Right atrium auricular region (tissue), 2 donors: Measurements from ENCODE around the gene FAM171A1. TPM values are rescaled to one million over a fixed set of nuclear protein-coding genes. Genes with fewer than 3 reads are reported as not detected.
"Not testable (repeated sequence)": the region's sequence is repeated elsewhere in the genome, so short reads cannot be mapped to it uniquely, and the experiment has no call there.

Experiments
- DNase-seq: peaks from one replicate; pipeline ENCODE4 v3.0.0-alpha.2; 2019; ENCODE audit warnings: low spot score
- H3K27ac ChIP-seq, 2 donors: fragments of 200-600 bp; sonication (generic); 1 replicate in 1 of 2; 2 replicates in 1 of 2; pipeline ENCODE4 v1.5.1; 2016 to 2019
- H3K27me3 ChIP-seq, 2 donors: fragments of 200-600 bp; sonication (generic); one replicate each; pipeline versions ENCODE4 v1.5.1 to v1.6.0; 2017 to 2019
- H3K36me3 ChIP-seq: fragments of 200-600 bp; sonication (generic); one replicate; pipeline ENCODE4 v1.5.1; 2016
- H3K4me1 ChIP-seq, 2 donors: fragments of 200-600 bp; sonication (generic); one replicate each; pipeline versions ENCODE4 v1.5.1 to v1.6.0; 2017 to 2019
- H3K4me3 ChIP-seq, 2 donors: fragments of 200-600 bp; sonication (generic); 1 replicate in 1 of 2; 2 replicates in 1 of 2; pipeline ENCODE4 v1.5.1; 2017 to 2019; ENCODE audit warnings: mild to moderate bottlenecking in 1 of 2, moderate library complexity in 1 of 2
- H3K9me3 ChIP-seq, 2 donors: fragments of 200-600 bp; sonication (generic); one replicate each; pipeline ENCODE4 v1.5.1; 2019
- CTCF ChIP-seq, 2 donors: fragments of 200-600 bp; sonication (generic); IDR thresholded peaks; one replicate each; pipeline ENCODE4 v1.5.1; 2019; ENCODE audit warnings: antibody characterized with exemption in 2 of 2
- total RNA-seq, 2 donors: library from RNA; depleted of rRNA; stranded (reverse); fragments of >200 nt; gene quantifications; one replicate each; pipeline ENCODE4 v1.1.0, GENCODE V29; 2016

The FAM171A1 gene
- total RNA-seq, 2 donors from 2014 or later, result 7.8 to 13.7 TPM

DNA sequence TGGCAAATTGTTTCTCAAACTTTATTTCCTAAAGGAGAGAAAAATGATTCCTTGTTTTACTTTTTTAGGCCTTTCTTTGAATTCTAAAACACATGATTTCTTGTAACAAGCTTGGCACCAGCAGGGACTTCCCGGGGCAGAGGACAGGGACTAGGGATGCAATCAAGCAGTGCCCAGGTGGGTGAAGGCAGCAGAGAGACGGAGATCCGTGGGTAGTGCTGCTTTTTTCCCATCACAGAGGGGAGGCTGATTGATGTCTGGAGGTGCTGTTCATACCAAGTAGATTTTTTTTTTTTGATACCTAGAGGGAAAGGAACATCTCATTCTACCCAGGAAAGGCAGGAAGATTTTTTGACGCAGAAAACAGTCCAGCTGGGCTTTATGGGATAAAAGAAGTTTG lies 91.9 kb downstream of the FAM171A1 start:
- Histone ChIP-seq H3K9me3 (no peaks in the 10 kb centered on the region), H3K27me3 (no peaks in the 10 kb centered on the region), H3K36me3 (no peaks in the 10 kb centered on the region), H3K4me1 (no peaks in the 10 kb centered on the region), H3K27ac (no peak overlapping the region), H3K4me3 (no peak overlapping the region)
- no peak for DNase-seq
- TF ChIP-seq CTCF (IDR thresholded peaks at IDR 0.05), result no peak

DNA sequence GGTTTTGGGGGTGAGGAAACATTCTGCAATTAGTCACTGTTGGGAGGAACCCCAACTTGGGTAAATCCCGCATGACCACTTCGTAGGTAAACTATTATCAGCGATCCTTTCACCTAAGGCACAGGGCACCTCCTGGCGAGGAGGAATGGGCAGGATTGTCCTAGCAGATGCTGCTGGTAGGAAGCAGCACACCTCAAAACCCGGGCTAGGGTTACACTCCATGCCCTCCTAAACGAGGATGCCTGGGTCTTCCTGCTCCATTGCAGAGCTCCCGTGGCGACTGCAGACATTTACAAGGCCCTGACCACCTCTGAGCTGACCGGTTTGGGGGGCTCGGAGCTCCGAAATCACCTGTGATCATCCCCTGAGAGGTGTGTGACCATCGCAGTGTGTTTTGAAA lies 92.3 kb downstream of the FAM171A1 start:
- Histone ChIP-seq H3K4me1 (no peaks in the 10 kb centered on the region), H3K27me3 (no peaks in the 10 kb centered on the region), H3K4me3 (no peak overlapping the region), H3K27ac (no peak overlapping the region), H3K9me3 (no peaks in the 10 kb centered on the region), H3K36me3 (no peaks in the 10 kb centered on the region)
- TF ChIP-seq CTCF (IDR thresholded peaks at IDR 0.05), result no peak
- DNase-seq, result no peak

- not testable (repeated sequence) for H3K9me3 ChIP-seq, H3K4me1 ChIP-seq, H3K27ac ChIP-seq, DNase-seq, H3K36me3 ChIP-seq, H3K27me3 ChIP-seq, H3K4me3 ChIP-seq
Observed at GRCh38 chr10:15276039-15276438, 95.0 kb downstream of the FAM171A1 start.

GRCh38 chr10:15269838-15270237 lies 101.3 kb downstream of the FAM171A1 start:
- not testable (repeated sequence) for H3K27me3 ChIP-seq, H3K4me1 ChIP-seq, H3K9me3 ChIP-seq

DNA sequence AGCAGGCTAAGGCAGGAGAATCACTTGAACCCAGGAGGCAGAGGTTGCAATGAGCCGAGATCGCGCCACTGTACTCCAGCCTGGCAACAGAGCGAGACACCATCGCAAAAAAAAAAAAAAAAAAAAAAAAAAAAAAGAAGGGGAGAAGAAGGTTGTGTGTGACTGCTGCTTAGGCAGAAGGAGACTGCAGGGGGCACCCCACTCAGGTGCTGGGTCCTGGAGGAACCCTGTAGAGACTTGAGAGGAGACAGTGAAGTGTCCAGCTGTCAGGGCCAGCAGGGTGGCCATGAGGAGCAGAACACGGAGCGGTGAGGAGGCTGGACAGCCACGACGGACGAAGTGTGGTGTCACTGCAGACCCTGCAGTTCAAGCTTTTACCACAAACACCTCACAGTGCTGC lies 103.6 kb downstream of the FAM171A1 start:
- H3K36me3 ChIP-seq, result no peaks in the 10 kb centered on the region
- H3K27me3 ChIP-seq, result no peaks in the 10 kb centered on the region
- H3K4me1 ChIP-seq, result no peaks in the 10 kb centered on the region
- no peak for DNase-seq
- no peak overlapping the region for H3K4me3 ChIP-seq
- no peak overlapping the region for H3K27ac ChIP-seq
- TF ChIP-seq CTCF (IDR thresholded peaks at IDR 0.05), result no peak
- H3K9me3 ChIP-seq, result no peaks in the 10 kb centered on the region

More at GRCh38 chr10:15269838-15270237, 101.3 kb downstream of the FAM171A1 start:
- not testable (repeated sequence) for H3K36me3 ChIP-seq, H3K4me3 ChIP-seq, DNase-seq, H3K27ac ChIP-seq

DNA sequence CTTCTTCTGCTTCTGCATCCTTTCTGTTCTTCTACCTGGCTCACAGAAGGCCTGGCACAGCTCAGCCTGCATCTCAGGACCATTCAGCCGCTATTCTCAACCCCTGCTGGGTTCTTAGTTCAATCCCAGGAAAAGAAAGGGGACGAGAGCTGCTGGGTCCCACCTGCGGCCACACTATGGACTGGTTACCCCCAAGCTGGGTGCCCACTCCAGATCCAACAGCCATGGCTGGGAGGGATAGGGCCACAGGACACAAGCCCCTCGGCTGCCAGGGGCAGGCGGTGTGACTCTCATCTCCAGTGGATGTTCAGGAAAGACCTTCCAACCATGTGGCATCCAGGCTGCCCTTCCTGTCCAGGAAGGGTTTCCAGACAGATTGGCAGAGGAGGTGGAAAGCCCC lies 105.0 kb downstream of the FAM171A1 start:
- H3K9me3 ChIP-seq, result no peaks in the 10 kb centered on the region
- no peaks in the 10 kb centered on the region for H3K36me3 ChIP-seq
- no peak overlapping the region for H3K27ac ChIP-seq
- no peak overlapping the region for H3K4me3 ChIP-seq
- H3K4me1 ChIP-seq, result peaks cover 0 to 5% of the 10 kb centered on the region in 2 donors
- H3K27me3 ChIP-seq, result no peaks in the 10 kb centered on the region
- TF ChIP-seq CTCF (IDR thresholded peaks at IDR 0.05), result no peak
- no peak for DNase-seq

- Histone ChIP-seq H3K36me3 (no peaks in the 10 kb centered on the region), H3K4me1 (peaks cover 0 to 5% of the 10 kb centered on the region in 2 donors), H3K9me3 (no peaks in the 10 kb centered on the region), H3K4me3 (no peak overlapping the region), H3K27ac (no peak overlapping the region), H3K27me3 (no peaks in the 10 kb centered on the region)
- DNase-seq, result no peak
- no peak for TF ChIP-seq CTCF (IDR thresholded peaks at IDR 0.05)
Observed at GRCh38 chr10:15265558-15265957, 105.5 kb downstream of the FAM171A1 start.
